Activated naive CD4-positive, alpha-beta T cell treated with anti-CD3 and anti-CD28 coated beads for 36 hours (primary cell): ENCODE results near the gene GPR176. TPM values are rescaled to one million over a fixed set of nuclear protein-coding genes. Genes with fewer than 3 reads are reported as not detected.

ENCODE experiments used
- CTCF ChIA-PET: fragments of 350-600 bp; sonication (Branson Sonifier 250); formaldehyde crosslinking; loops from one replicate; lab custom pipeline; 2021; ENCODE audit warnings: antibody characterized with exemption; lab: Charles Lee
- DNase-seq: peaks from one replicate; pipeline ENCODE4 v3.0.0-alpha.2; 2020
- H3K27ac Mint-ChIP-seq: one replicate; pipeline ENCODE4 v1.8.0; 2021; ENCODE audit warnings: mild to moderate bottlenecking, mixed read lengths
- H3K27me3 Mint-ChIP-seq: one replicate; pipeline ENCODE4 v1.8.0; 2021; ENCODE audit warnings: low read depth, mixed read lengths
- H3K36me3 Mint-ChIP-seq: one replicate; pipeline ENCODE4 v1.8.0; 2021; ENCODE audit warnings: low read depth, mixed read lengths
- H3K4me1 Mint-ChIP-seq: one replicate; pipeline ENCODE4 v1.8.0; 2021; ENCODE audit warnings: low read depth, mixed read lengths
- H3K4me3 Mint-ChIP-seq: one replicate; pipeline ENCODE4 v1.8.0; 2021; ENCODE audit warnings: mild to moderate bottlenecking, moderate library complexity, mixed read lengths
- H3K9me3 Mint-ChIP-seq: one replicate; pipeline ENCODE4 v1.8.0; 2021; ENCODE audit warnings: mixed read lengths
- intact Hi-C: fragments of 100-400 bp; cut with micrococcal nuclease; formaldehyde crosslinking; loops from one replicate; pipeline ENCODE4 v1.15.1; 2023
- total RNA-seq, 2 experiments: library from RNA; stranded (reverse); gene quantifications; one replicate each; pipeline ENCODE4 v1.2.3, GENCODE V29; 2021

GPR176 gene
- total RNA-seq, 2 experiments from 2014 or later = 0.17 to 0.24 TPM

GRCh38 chr15:39850436-39850835 is 69.6 kb downstream of the GPR176 start:
- Mint-ChIP-seq H3K9me3 (no peaks in the 10 kb centered on the region), H3K4me3 (no peak overlapping the region), H3K4me1 (no peaks in the 10 kb centered on the region), H3K27ac (no peak overlapping the region), H3K27me3 (peaks cover 10% of the 10 kb centered on the region), H3K36me3 (no peaks in the 10 kb centered on the region)
- intact Hi-C loops = no loop called here
- CTCF ChIA-PET = interaction anchor here (0.7 to 0.8 kb wide), 2 partner anchors 12 to 25 kb away, joined by 3 read pairs; no protein-coding TSS in a partner anchor
- no peak for DNase-seq

- Mint-ChIP-seq H3K36me3 (no peaks in the 10 kb centered on the region), H3K27ac (no peak overlapping the region), H3K9me3 (no peaks in the 10 kb centered on the region), H3K27me3 (peaks cover 10% of the 10 kb centered on the region), H3K4me3 (no peak overlapping the region), H3K4me1 (no peaks in the 10 kb centered on the region)
- intact Hi-C loops = no loop called here
- no peak for DNase-seq
- CTCF ChIA-PET = no interaction called here
These were observed 74.0 kb downstream of the GPR176 start for GRCh38 chr15:39846108-39846507.

- H3K27me3 Mint-ChIP-seq = peaks cover 10% of the 10 kb centered on the region
- intact Hi-C loops = no loop called here
- DNase-seq = no peak
These were observed 74.5 kb downstream of the GPR176 start for GRCh38 chr15:39845582-39845981.

GRCh38 chr15:39843565-39843964 is 76.5 kb downstream of the GPR176 start:
- CTCF ChIA-PET = no interaction called here
- intact Hi-C loops = no loop called here
- Mint-ChIP-seq H3K4me3 (no peak overlapping the region), H3K27me3 (peaks cover 20% of the 10 kb centered on the region), H3K27ac (no peak overlapping the region), H3K4me1 (no peaks in the 10 kb centered on the region), H3K36me3 (no peaks in the 10 kb centered on the region), H3K9me3 (no peaks in the 10 kb centered on the region)
- no peak for DNase-seq

More at GRCh38 chr15:39845582-39845981, 74.5 kb downstream of the GPR176 start:
- Mint-ChIP-seq H3K9me3 (no peaks in the 10 kb centered on the region), H3K27ac (no peak overlapping the region), H3K4me3 (no peak overlapping the region), H3K4me1 (no peaks in the 10 kb centered on the region), H3K36me3 (no peaks in the 10 kb centered on the region)
- CTCF ChIA-PET = no interaction called here

GRCh38 chr15:39837454-39837853 is 82.6 kb downstream of the GPR176 start:
- Mint-ChIP-seq H3K27ac (no peak overlapping the region), H3K9me3 (no peaks in the 10 kb centered on the region), H3K4me3 (no peak overlapping the region), H3K36me3 (no peaks in the 10 kb centered on the region), H3K4me1 (no peaks in the 10 kb centered on the region), H3K27me3 (peaks cover 19% of the 10 kb centered on the region)
- DNase-seq = no peak
- intact Hi-C loops = no loop called here
- CTCF ChIA-PET = no interaction called here

GRCh38 chr15:39835550-39835949 is 84.5 kb downstream of the GPR176 start:
- CTCF ChIA-PET = interaction anchor here (0.7 to 1.3 kb wide), 2 partner anchors 53 to 978 kb away, joined by 4 read pairs; no protein-coding TSS in a partner anchor
- H3K27me3 Mint-ChIP-seq = peaks cover 23% of the 10 kb centered on the region
- no peaks in the 10 kb centered on the region for H3K9me3 Mint-ChIP-seq
- H3K36me3 Mint-ChIP-seq = no peaks in the 10 kb centered on the region
- no peaks in the 10 kb centered on the region for H3K4me1 Mint-ChIP-seq
- DNase-seq = no peak
- intact Hi-C loops = no loop called here
- no peak overlapping the region for H3K27ac Mint-ChIP-seq
- no peak overlapping the region for H3K4me3 Mint-ChIP-seq

- CTCF ChIA-PET = interaction anchor here (0.5 to 1.3 kb wide), 2 partner anchors 39 to 54 kb away, joined by 4 read pairs; no protein-coding TSS in a partner anchor
- intact Hi-C loops = no loop called here
- Mint-ChIP-seq H3K4me1 (no peaks in the 10 kb centered on the region), H3K9me3 (no peaks in the 10 kb centered on the region), H3K4me3 (no peak overlapping the region), H3K27ac (no peak overlapping the region), H3K36me3 (no peaks in the 10 kb centered on the region), H3K27me3 (peaks cover 17% of the 10 kb centered on the region)
- no peak for DNase-seq
These were observed 85.8 kb downstream of the GPR176 start for GRCh38 chr15:39834256-39834655.

GRCh38 chr15:39833515-39833981 is 86.5 kb downstream of the GPR176 start:
- Mint-ChIP-seq H3K27ac (no peak overlapping the region), H3K9me3 (no peaks in the 10 kb centered on the region), H3K36me3 (no peaks in the 10 kb centered on the region), H3K27me3 (peaks cover 15% of the 10 kb centered on the region), H3K4me3 (no peak overlapping the region), H3K4me1 (no peaks in the 10 kb centered on the region)
- DNase-seq = no peak
- CTCF ChIA-PET = interaction anchor here (0.5 kb wide), 1 partner anchor 40 kb away, joined by 4 read pairs; no protein-coding TSS in a partner anchor
- intact Hi-C loops = no loop called here

- Mint-ChIP-seq H3K27me3 (peaks cover 13% of the 10 kb centered on the region), H3K36me3 (no peaks in the 10 kb centered on the region), H3K4me3 (no peak overlapping the region), H3K27ac (no peak overlapping the region), H3K9me3 (no peaks in the 10 kb centered on the region), H3K4me1 (no peaks in the 10 kb centered on the region)
- DNase-seq = no peak
- intact Hi-C loops = no loop called here
- CTCF ChIA-PET = no interaction called here
These were observed 89.9 kb downstream of the GPR176 start for GRCh38 chr15:39830166-39830565.

GRCh38 chr15:39828374-39828931 is 91.6 kb downstream of the GPR176 start:
- DNase-seq = no peak
- Mint-ChIP-seq H3K27ac (no peak overlapping the region), H3K4me1 (no peaks in the 10 kb centered on the region), H3K27me3 (peaks cover 10% of the 10 kb centered on the region), H3K4me3 (no peak overlapping the region), H3K36me3 (no peaks in the 10 kb centered on the region), H3K9me3 (no peaks in the 10 kb centered on the region)
- CTCF ChIA-PET = no interaction called here
- intact Hi-C loops = no loop called here

GRCh38 chr15:39826975-39827374 is 93.1 kb downstream of the GPR176 start:
- Mint-ChIP-seq H3K27me3 (peaks cover 9% of the 10 kb centered on the region), H3K4me3 (no peak overlapping the region), H3K9me3 (no peaks in the 10 kb centered on the region), H3K36me3 (no peaks in the 10 kb centered on the region), H3K27ac (no peak overlapping the region), H3K4me1 (no peaks in the 10 kb centered on the region)
- DNase-seq = no peak
- CTCF ChIA-PET = interaction anchor here (1.4 kb wide), 1 partner anchor 26 kb away, joined by 4 read pairs; no protein-coding TSS in a partner anchor
- intact Hi-C loops = no loop called here

GRCh38 chr15:39823634-39824033 is 96.4 kb downstream of the GPR176 start:
- Mint-ChIP-seq H3K27me3 (peaks cover 2% of the 10 kb centered on the region), H3K4me1 (no peaks in the 10 kb centered on the region), H3K27ac (no peak overlapping the region), H3K9me3 (no peaks in the 10 kb centered on the region), H3K4me3 (no peak overlapping the region), H3K36me3 (no peaks in the 10 kb centered on the region)
- DNase-seq = no peak
- CTCF ChIA-PET = no interaction called here
- intact Hi-C loops = no loop called here

GRCh38 chr15:39820050-39820602 is 99.9 kb downstream of the GPR176 start:
- no peak overlapping the region for H3K27ac Mint-ChIP-seq
- no peaks in the 10 kb centered on the region for H3K27me3 Mint-ChIP-seq
- CTCF ChIA-PET = interaction anchor here (1.2 kb wide), 1 partner anchor 64 kb away, joined by 5 read pairs; no protein-coding TSS in a partner anchor
- intact Hi-C loops = no loop called here
- H3K9me3 Mint-ChIP-seq = no peaks in the 10 kb centered on the region
- H3K4me3 Mint-ChIP-seq = no peak overlapping the region
- no peaks in the 10 kb centered on the region for H3K36me3 Mint-ChIP-seq
- no peaks in the 10 kb centered on the region for H3K4me1 Mint-ChIP-seq
- DNase-seq = no peak
